MCF 10A (cell line): ENCODE results near the gene HBZ. TPM values are rescaled to one million over a fixed set of nuclear protein-coding genes. Genes with fewer than 3 reads are reported as not detected.
"Not testable (repeated sequence)": the region's sequence is repeated elsewhere in the genome, so short reads cannot be mapped to it uniquely, and the experiment has no call there.

ENCODE experiments used
- BruUV-seq: library from RNA; stranded (reverse); fragments of 400-500 nt; replicated peaks from 2 replicates; lab custom pipeline; 2021; lab: Mats Ljungman, UMichigan
- CTCF ChIA-PET: fragments of 300-600 bp; sonication (Branson Sonifier 250); formaldehyde crosslinking; extraction: SDS; loops from one replicate; lab custom pipeline; 2021; ENCODE audit warnings: antibody characterized with exemption, inconsistent platforms; lab: Yijun Ruan, JAX
- POLR2A ChIA-PET: fragments of 300-600, 350-650 bp; sonication (Branson Sonifier 250); formaldehyde crosslinking; extraction: SDS; loops from one replicate; lab custom pipeline; 2020; ENCODE audit warnings: antibody characterized with exemption, inconsistent platforms; lab: Yijun Ruan, JAX
- DNase-seq: peaks from one replicate; pipeline ENCODE4 v3.0.0-alpha.2; 2018; ENCODE audit not compliant: unreplicated experiment
- H3K27ac Mint-ChIP-seq: one replicate; pipeline ENCODE4 v1.8.0; 2022; ENCODE audit warnings: mild to moderate bottlenecking, low read depth, mixed read lengths; ENCODE audit not compliant: unreplicated experiment
- H3K27me3 Mint-ChIP-seq: one replicate; pipeline ENCODE4 v1.8.0; 2022; ENCODE audit warnings: mixed read lengths; ENCODE audit not compliant: insufficient read depth, unreplicated experiment
- H3K36me3 Mint-ChIP-seq: one replicate; pipeline ENCODE4 v1.8.0; 2022; ENCODE audit warnings: mild to moderate bottlenecking, moderate library complexity, mixed read lengths; ENCODE audit not compliant: insufficient read depth, unreplicated experiment
- H3K4me1 Mint-ChIP-seq: one replicate; pipeline ENCODE4 v1.8.0; 2022; ENCODE audit warnings: mixed read lengths; ENCODE audit not compliant: insufficient read depth, unreplicated experiment
- H3K4me3 Mint-ChIP-seq: one replicate; pipeline ENCODE4 v1.8.0; 2022; ENCODE audit warnings: mild to moderate bottlenecking, moderate library complexity, mixed read lengths; ENCODE audit not compliant: unreplicated experiment
- H3K9me3 Mint-ChIP-seq: one replicate; pipeline ENCODE4 v1.8.0; 2022; ENCODE audit warnings: mixed read lengths; ENCODE audit not compliant: unreplicated experiment
- intact Hi-C: fragments of 100-400 bp; cut with micrococcal nuclease; formaldehyde crosslinking; loops from 2 replicates; pipeline ENCODE4 v1.14.1; 2022
- total RNA-seq: library from RNA; stranded (reverse); gene quantifications from 2 replicates; pipeline ENCODE4 v1.2.3, GENCODE V29; 2022
- TF ChIP-seq, protein P1 (sequence below): fragments of 200-600 bp; IDR thresholded peaks from one replicate; pipeline ENCODE4 v1.8.0; 2022; ENCODE audit warnings: antibody characterized with exemption, mild to moderate bottlenecking; ENCODE audit not compliant: unreplicated experiment

Gene HBZ
- total RNA-seq, 1 experiment from 2014 or later: not detected

DNA sequence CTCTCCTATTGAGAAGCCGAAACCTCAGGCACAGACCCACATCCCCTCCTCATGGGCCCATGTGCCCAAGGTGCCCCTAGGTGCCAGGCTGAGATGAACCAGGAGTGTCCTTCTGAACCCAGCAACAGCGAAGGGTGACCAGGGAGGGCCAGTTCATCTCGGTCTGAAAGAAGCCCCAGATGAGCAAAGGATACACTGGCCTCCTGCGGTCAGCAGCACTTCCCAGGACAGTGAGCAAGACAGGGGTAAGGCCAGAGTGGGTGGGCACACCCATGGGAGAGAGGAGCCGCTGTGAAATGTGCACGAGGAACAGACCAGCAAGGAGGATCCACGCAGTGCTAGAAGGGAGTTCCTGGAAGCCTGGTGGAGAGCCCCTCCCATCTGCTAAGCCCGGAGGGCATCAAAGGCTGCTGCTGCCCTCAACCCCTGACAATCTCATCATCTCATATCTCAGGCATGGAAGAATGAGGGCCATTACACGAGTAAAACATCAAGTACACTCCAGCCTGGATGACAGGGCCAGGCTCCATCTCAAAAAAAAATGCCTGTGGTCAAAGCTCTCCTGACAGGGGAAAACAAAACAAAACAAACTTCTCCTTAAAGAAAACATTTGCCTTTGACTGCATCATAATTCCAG is 3.3 kb upstream of the HBZ start:
- Mint-ChIP-seq H3K36me3 (no peaks in the 10 kb centered on the region), H3K9me3 (no peaks in the 10 kb centered on the region), H3K27ac (no peak overlapping the region), H3K4me1 (peaks cover 6% of the 10 kb centered on the region), H3K4me3 (no peak overlapping the region), H3K27me3 (peaks cover under 1% of the 10 kb centered on the region)
- POLR2A ChIA-PET: interaction anchor here (0.7 kb wide), 1 partner anchor 14 kb away, joined by 4 read pairs; no protein-coding TSS in a partner anchor
- no peak for DNase-seq
- BruUV-seq: no TSS peak
- CTCF ChIA-PET: interaction anchor here (0.6 kb wide), 1 partner anchor 33 kb away, joined by 3 read pairs; no protein-coding TSS in a partner anchor
- TF ChIP-seq, protein P1, sequence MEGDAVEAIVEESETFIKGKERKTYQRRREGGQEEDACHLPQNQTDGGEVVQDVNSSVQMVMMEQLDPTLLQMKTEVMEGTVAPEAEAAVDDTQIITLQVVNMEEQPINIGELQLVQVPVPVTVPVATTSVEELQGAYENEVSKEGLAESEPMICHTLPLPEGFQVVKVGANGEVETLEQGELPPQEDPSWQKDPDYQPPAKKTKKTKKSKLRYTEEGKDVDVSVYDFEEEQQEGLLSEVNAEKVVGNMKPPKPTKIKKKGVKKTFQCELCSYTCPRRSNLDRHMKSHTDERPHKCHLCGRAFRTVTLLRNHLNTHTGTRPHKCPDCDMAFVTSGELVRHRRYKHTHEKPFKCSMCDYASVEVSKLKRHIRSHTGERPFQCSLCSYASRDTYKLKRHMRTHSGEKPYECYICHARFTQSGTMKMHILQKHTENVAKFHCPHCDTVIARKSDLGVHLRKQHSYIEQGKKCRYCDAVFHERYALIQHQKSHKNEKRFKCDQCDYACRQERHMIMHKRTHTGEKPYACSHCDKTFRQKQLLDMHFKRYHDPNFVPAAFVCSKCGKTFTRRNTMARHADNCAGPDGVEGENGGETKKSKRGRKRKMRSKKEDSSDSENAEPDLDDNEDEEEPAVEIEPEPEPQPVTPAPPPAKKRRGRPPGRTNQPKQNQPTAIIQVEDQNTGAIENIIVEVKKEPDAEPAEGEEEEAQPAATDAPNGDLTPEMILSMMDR: no peak
- intact Hi-C loops: no loop called here

DNA sequence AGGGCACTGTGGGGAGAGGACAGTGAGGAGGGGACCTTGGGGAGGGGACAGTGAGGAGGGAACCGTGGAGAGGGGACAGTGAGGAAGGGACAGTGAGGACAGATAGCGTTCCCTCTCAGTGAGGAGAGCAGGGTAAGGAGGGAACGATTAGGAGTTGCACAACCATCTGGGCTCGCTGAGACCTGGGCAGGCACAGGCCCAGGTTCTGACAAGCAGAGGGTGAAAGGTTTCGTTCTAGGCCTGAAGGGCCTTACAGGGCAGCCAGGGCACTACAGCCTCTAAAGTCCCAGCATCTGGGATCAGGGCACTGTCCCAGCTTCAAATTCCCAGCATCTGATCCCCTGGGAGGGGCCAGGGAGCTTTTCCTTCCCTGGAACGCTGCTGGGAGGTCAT is 681 bp downstream of the HBZ start:
- H3K27ac Mint-ChIP-seq, POLR2A ChIA-PET, CTCF ChIA-PET, H3K36me3 Mint-ChIP-seq, BruUV-seq, H3K9me3 Mint-ChIP-seq, H3K4me3 Mint-ChIP-seq, DNase-seq, intact Hi-C loops: not testable (repeated sequence)
- H3K4me1 Mint-ChIP-seq: peaks cover 15% of the 10 kb centered on the region
- H3K27me3 Mint-ChIP-seq: peaks cover 22% of the 10 kb centered on the region

DNA sequence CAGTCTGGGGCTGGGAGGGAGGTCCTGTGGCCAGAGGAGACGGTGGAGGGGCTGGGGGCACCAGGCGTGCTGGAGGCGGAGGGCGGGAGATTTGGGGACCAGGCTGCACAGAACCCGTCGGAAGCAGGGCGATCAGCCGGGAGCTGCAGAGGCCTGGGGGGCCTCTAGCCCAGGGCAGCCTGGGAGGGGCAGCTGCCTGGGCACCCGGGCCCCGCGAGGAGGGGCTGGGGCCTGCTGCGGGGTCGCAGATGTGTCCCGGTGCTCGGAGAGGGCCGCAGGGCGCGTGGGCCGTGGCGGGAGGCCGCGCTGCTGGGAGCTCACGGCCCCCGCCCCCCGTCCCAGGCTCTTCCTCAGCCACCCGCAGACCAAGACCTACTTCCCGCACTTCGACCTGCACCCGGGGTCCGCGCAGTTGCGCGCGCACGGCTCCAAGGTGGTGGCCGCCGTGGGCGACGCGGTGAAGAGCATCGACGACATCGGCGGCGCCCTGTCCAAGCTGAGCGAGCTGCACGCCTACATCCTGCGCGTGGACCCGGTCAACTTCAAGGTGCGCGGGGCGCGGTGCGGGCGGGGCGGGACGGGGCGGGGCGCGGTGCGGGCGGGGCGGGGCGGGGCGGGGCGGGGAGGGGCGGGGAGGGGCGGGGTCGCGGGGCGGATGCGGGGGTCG is 1.2 kb downstream of the HBZ start:
- DNase-seq, CTCF ChIA-PET, POLR2A ChIA-PET, H3K9me3 Mint-ChIP-seq, H3K36me3 Mint-ChIP-seq, intact Hi-C loops, H3K4me3 Mint-ChIP-seq, H3K27ac Mint-ChIP-seq, BruUV-seq: not testable (repeated sequence)
- H3K4me1 Mint-ChIP-seq: peaks cover 15% of the 10 kb centered on the region
- H3K27me3 Mint-ChIP-seq: peaks cover 27% of the 10 kb centered on the region

DNA sequence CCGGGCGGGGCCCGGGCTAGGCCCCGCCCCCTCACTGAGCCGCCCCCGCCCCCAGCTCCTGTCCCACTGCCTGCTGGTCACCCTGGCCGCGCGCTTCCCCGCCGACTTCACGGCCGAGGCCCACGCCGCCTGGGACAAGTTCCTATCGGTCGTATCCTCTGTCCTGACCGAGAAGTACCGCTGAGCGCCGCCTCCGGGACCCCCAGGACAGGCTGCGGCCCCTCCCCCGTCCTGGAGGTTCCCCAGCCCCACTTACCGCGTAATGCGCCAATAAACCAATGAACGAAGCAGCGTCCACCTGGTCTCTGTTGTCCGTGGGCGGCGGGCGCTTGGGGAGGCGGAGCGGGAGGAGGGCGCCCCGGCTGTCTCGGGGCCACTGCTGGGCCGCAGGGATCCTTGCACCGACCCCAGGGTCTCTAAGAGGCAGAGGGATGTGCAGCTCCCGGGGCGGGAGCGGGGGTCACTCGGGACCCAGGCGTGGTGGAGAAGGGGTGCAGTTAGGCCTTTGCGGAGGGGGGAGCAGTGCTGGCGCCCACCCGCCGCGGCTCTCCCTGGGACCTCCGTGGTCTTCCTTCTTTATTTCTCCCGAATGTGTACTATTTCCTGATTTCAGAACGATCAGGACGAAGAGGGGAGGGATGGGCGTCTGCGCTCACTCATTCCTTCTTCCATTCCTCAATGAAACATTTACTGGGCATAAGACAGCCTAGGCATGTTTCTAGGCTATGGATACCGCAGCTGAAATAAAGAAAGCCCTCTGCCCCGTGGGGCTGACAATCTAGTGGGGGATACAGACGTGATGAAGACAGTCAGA is 2.0 kb downstream of the HBZ start:
- no TSS peak for BruUV-seq
- TF ChIP-seq, protein P1: no peak
- ChIA-PET POLR2A (no interaction called here), CTCF (interaction anchor here (0.6 kb wide), 1 partner anchor 207 kb away, joined by 4 read pairs; no protein-coding TSS in a partner anchor)
- peaks cover 13% of the 10 kb centered on the region for H3K4me1 Mint-ChIP-seq
- no peaks in the 10 kb centered on the region for H3K36me3 Mint-ChIP-seq
- H3K27me3 Mint-ChIP-seq: peaks cover 34% of the 10 kb centered on the region
- no peaks in the 10 kb centered on the region for H3K9me3 Mint-ChIP-seq
- no peak for DNase-seq
- peak overlapping the region; percentile 49 for H3K4me3 Mint-ChIP-seq
- intact Hi-C loops: no loop called here
- H3K27ac Mint-ChIP-seq: no peak overlapping the region
